ENCODE data around the gene DHRS4.
"Not testable (repeated sequence)": the region's sequence is repeated elsewhere in the genome, so short reads cannot be mapped to it uniquely, and the experiment has no call there.

GRCh38 chr14:23988223-23988606 is 34.6 kb downstream of the DHRS4 start:
- not testable (repeated sequence) for TF ChIP-seq EP400 (IDR thresholded peaks at IDR 0.05); PHF8 (IDR thresholded peaks at IDR 0.05; ENCODE audit: borderline replicate concordance, low read length); ZBTB33 (CRISPR knock-in tag; IDR thresholded peaks at IDR 0.05); THAP7 (CRISPR knock-in tag; IDR thresholded peaks at IDR 0.05); SAFB2 (IDR thresholded peaks at IDR 0.05; ENCODE audit: borderline replicate concordance, low read depth, low read length, severe bottlenecking); HNRNPUL1 (IDR thresholded peaks at IDR 0.05; ENCODE audit: low read length); STAT5A (IDR thresholded peaks at IDR 0.05; ENCODE audit: borderline replicate concordance, low read length); MXI1 (IDR thresholded peaks at IDR 0.05; ENCODE audit: low read depth, low read length); CBX3 (IDR thresholded peaks at IDR 0.05; ENCODE audit: borderline replicate concordance in 1 of 2, low read length in 2 of 2); ZNF318 (IDR thresholded peaks at IDR 0.05; ENCODE audit: borderline replicate concordance in 1 of 2, low read depth in 1 of 2)
